ENCODE measurements around the gene SLC25A33.
A peak's percentile ranks its signal among the peaks of the same experiment; 100 is the strongest.
"Not testable (repeated sequence)": the region's sequence is repeated elsewhere in the genome, so short reads cannot be mapped to it uniquely, and the experiment has no call there.

The SLC25A33 gene

GRCh38 chr1:9538669-9539164, 548 bp upstream of the SLC25A33 start:
- no peak for DNase-seq (ENCODE audit: low read depth in 2 of 3, low spot score in 2 of 3)

- peak; percentile 10 to 46 (median 29) for DNase-seq (ENCODE audit: low read depth in 2 of 3, low spot score in 2 of 3)
Observed at GRCh38 chr1:9539829-9540550, 725 bp downstream of the SLC25A33 start.

GRCh38 chr1:9542430-9542829, 3.2 kb downstream of the SLC25A33 start:
- DNase-seq (ENCODE audit: low read depth in 2 of 3, low spot score in 2 of 3), result no peak

- DNase-seq (ENCODE audit: low read depth in 2 of 3, low spot score in 2 of 3), result no peak
Observed at GRCh38 chr1:9544926-9545325, 5.7 kb downstream of the SLC25A33 start.

- DNase-seq (ENCODE audit: low read depth in 2 of 3, low spot score in 2 of 3), result no peak
Observed at GRCh38 chr1:9549955-9550546, 10.8 kb downstream of the SLC25A33 start.

GRCh38 chr1:9551984-9552383, 12.7 kb downstream of the SLC25A33 start:
- DNase-seq (ENCODE audit: low read depth in 2 of 3, low spot score in 2 of 3), result no peak

- DNase-seq (ENCODE audit: low read depth in 2 of 3, low spot score in 2 of 3), result no peak
Observed at GRCh38 chr1:9553736-9554144, 14.5 kb downstream of the SLC25A33 start.

GRCh38 chr1:9555942-9556341, 16.7 kb downstream of the SLC25A33 start:
- no peak for DNase-seq (ENCODE audit: low read depth in 2 of 3, low spot score in 2 of 3)

- DNase-seq (ENCODE audit: low read depth in 2 of 3, low spot score in 2 of 3), result no peak
Observed at GRCh38 chr1:9557624-9558023, 18.4 kb downstream of the SLC25A33 start.

GRCh38 chr1:9558271-9558945, 19.1 kb downstream of the SLC25A33 start:
- no peak for DNase-seq (ENCODE audit: low read depth in 2 of 3, low spot score in 2 of 3)

GRCh38 chr1:9558946-9559545, 19.8 kb downstream of the SLC25A33 start:
- DNase-seq (ENCODE audit: low read depth in 2 of 3, low spot score in 2 of 3), result no peak

GRCh38 chr1:9559673-9560072, 20.4 kb downstream of the SLC25A33 start:
- DNase-seq (ENCODE audit: low read depth in 2 of 3, low spot score in 2 of 3), result no peak

- DNase-seq (ENCODE audit: low read depth in 2 of 3, low spot score in 2 of 3), result not testable (repeated sequence)
Observed at GRCh38 chr1:9560090-9560489, 20.8 kb downstream of the SLC25A33 start.

GRCh38 chr1:9561429-9561828, 22.2 kb downstream of the SLC25A33 start:
- no peak for DNase-seq (ENCODE audit: low read depth in 2 of 3, low spot score in 2 of 3)

- no peak for DNase-seq (ENCODE audit: low read depth in 2 of 3, low spot score in 2 of 3)
Observed at GRCh38 chr1:9569267-9569666, 30.0 kb downstream of the SLC25A33 start.

GRCh38 chr1:9570886-9571529, 31.7 kb downstream of the SLC25A33 start:
- not testable (repeated sequence) for DNase-seq (ENCODE audit: low read depth in 2 of 3, low spot score in 2 of 3)

GRCh38 chr1:9573723-9574122, 34.5 kb downstream of the SLC25A33 start:
- DNase-seq (ENCODE audit: low read depth in 2 of 3, low spot score in 2 of 3), result no peak

- DNase-seq (ENCODE audit: low read depth in 2 of 3, low spot score in 2 of 3), result no peak
Observed at GRCh38 chr1:9575486-9575885, 36.2 kb downstream of the SLC25A33 start.

GRCh38 chr1:9576903-9577302, 37.6 kb downstream of the SLC25A33 start:
- no peak for DNase-seq (ENCODE audit: low read depth in 2 of 3, low spot score in 2 of 3)

GRCh38 chr1:9577423-9577822, 38.2 kb downstream of the SLC25A33 start:
- no peak for DNase-seq (ENCODE audit: low read depth in 2 of 3, low spot score in 2 of 3)

GRCh38 chr1:9580942-9581341, 41.7 kb downstream of the SLC25A33 start:
- DNase-seq (ENCODE audit: low read depth in 2 of 3, low spot score in 2 of 3), result no peak
